ENCODE results near the gene VPS13D.
"Not testable (repeated sequence)": the region's sequence is repeated elsewhere in the genome, so short reads cannot be mapped to it uniquely, and the experiment has no call there.

VPS13D gene

DNA sequence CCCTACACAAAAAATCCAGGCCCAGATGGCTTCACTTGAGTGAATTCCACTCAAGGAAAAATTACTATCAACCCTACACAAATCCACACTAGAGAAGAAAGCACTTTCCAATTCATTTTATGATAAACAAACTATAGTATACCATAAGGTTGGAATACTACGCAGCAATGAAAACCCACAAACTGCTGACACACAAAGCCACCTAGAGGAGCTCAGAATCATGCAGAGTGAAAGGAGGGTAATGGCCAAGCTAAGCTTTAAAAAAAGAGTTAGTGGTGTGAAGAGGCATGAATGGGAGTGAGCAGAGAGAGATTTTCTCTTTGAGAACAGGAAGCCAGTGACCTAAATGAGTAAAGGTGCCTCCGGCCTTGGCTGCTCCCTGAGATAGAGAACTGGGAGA, 294.4 kb downstream of the VPS13D start:
- DNase-seq: no peak

DNA sequence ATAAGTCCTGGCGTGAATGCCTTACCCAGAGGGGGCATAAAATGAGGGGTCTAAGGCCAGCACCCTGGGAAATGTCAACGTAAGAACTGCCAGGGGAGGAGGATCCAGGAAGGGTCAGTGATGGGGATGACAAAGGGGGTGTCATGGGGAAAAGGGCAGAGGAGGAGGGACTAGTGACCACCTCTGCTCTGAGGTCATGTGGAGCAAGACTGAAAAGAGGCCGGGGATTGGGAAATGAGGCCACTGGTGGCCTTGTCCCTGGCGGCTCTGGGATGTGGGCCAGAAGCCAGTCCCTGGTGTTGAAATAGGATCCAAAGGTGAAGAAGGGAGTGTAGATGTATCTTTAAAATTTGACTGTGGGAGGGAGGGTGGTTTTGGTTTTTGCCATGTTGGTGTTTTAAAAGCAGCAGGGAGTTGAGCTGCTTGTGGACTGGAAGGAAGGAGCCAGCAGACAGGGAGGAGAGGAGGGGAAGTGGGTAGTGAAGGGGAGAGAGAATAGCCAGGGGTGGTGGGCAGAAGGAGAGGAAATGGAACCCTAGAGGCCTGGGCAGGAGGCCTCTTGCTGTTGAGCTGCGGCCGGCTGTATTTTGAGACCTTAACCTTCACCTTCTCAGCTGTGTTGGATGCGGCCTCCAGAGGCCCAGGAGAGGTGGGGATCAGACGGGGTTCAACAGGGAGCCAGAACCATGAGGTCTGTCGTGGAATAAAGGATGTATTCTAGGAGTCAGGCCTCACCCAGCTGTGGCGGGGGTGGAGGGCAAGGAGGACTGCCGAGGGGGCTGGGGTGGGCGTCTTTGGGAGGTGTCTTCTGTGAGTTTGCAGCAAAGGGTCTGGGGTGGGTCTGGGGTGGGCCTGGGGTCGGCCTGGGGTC, 295.7 kb downstream of the VPS13D start:
- no peak for DNase-seq

DNA sequence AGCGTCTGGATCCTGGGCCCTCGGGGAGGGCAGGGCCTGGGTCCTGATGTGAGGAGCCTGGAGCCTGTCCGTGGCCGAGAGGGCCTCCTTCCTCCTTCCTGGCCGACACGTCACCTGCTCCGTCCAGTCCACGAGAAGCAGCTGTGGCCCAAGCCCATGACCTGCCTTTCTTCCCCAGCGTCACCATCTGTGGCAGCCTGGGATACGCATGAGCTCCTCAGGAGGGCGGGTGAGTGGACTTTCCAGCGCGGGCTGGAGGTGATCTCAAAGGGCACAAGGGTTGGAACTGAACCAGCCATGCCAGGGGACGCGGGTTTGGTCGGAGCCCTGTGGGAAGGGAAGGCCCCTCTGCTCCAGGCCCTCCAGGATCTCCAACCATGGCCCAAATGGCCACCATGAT, 297.7 kb downstream of the VPS13D start:
- no peak for DNase-seq

DNA sequence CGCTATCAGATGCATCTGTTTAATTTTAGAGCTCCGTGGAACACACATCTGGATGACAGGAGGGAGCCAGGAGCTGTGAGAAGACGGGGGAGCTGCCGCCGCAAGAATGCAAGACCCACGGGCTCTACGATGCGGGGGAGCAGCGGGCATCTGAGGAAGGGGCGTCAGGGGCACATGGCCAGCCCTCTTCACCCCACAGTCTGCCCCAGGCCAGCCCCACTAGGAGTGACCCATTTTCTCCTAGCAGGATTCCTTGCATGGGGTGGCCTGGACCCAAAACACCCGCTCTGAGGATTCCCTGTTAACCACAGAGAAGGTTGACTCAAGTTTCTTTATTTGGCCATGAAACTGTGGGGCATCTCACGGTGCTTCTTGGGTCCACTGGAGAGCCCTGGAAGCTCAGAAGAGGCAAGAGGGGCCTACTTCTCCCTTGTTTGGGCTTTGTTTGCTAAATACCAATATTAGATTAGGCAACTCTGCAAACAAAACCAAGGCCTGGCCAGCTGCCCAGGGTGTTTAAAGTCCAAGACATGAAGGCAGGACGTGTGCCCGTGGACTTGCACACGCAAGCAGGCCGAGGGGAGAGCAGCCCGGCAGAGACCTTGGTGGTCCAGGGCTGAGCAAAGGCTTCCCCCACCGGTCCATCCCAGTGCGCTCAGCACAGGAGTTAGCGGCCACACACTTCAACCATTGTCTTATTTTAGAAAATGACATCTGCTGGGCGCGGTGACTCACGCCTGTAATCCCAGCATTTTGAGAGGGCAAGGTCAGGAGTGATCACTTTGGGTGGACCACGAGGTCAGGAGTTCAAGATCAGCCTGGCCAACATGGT, 298.4 kb downstream of the VPS13D start:
- DNase-seq: no peak

DNA sequence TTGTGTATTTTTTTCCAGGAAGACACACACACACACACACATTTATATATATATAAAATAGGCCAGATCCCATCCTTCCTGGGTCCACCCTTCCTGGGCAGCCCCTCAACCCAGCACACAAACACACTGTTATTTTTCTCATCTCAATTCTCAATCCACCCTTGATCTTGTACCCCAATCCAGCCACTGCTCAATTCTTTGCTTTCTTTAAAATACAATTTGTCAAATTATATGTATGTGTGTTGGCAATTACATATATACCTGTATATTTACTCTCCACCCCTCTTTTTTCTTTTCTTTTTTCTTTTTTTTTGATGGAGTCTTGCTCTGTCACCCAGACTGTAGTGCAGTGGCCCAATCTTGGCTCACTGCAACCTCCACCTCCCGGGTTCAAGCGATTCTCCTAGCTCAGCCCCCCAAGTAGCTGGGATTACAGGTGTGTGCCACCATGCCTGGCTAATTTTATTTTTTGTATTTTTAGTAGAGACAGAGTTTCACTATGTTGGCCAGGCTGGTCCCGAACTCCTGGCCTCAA, 299.9 kb downstream of the VPS13D start:
- DNase-seq: no peak

DNA sequence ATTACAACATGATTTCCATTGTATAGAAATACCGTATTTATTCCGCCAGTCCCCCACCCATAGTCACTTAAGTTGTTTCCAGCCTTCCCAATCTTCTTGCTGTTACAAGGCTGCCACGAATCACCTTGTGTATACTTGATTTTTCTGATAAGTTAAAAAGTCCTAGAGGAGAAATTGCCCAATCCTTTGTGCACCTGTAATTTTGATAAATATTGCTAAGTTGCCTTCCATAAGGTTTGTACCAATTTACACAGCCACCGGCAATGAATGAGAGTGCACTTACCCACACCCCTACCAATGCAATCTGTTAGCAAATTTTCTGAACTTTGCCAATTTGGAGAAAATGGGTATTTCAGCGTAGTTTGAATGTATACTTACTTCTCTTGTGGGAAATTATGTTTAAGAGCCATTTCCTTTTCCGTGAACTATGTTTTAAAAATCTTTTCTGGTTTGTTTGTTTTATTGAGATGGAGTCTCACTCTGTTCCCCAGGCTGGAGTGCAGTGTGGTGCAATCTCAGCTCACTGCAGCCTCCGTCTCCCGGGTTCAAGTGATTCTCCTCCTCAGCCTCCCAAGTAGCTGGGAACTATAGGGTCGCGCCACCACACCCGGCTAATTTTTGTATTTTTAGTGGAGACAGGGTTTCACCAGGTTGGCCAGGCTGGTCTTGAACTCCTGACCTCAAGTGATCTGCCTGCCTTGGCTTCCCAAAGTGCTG, 300.8 kb downstream of the VPS13D start:
- no peak for DNase-seq

DNA sequence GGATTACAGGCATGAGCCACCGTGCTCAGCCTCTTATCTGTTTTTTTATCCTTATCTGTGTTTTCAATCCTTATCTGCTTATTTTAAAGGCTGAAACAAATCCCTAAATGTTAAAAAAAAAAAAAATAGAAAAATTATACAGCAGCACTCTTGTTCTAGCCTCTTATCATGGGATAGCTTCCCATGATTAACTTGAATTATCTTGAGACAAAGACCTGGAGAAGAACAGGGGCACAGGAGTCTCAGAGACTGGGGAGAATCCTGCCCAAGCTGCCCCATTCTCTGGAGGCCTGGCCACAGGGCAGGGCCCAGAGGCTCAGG, 301.3 kb downstream of the VPS13D start:
- no peak for DNase-seq

DNA sequence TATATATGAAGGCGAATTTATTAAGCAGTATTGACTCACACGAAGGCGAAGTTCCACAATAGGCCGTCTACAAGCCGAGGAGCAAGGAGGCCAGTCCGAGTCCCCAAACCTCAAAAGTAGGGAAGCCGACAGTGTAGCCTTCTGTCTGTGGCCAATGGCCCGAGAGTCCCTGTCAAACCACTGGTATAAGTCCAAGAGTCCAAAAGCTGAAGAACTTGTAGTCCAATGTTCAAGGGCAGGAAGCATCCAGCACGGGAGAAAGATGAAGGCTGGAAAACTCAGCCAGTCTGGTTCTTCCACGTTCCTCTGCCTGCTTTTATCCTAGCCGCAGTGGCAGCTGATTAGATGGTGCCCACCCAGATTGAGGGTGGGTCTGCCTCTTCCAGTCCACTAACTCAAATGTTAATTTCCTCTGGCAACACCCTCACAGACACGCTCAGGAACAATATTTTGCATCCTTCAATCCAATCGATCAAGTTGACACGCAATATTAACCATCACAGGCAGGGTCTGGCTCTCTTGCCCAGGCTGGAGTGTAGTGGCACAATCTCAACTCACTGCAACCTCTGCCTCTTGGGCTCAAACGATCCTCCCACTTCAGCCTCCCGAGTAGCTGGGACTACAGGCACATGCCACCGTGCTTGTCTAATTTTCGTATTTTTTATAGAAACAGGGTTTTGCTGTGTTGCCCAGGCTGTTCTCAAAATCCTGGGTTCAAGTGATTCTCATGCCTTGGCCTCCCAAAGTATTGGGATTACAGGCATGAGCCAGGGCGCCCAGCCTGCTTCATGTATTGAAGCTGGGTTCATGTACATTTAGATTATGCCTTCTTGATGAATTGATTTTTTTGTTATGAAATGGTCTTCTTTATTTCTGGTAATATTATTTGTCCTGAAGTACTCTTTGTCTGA, 302.8 kb downstream of the VPS13D start:
- DNase-seq: no peak

DNA sequence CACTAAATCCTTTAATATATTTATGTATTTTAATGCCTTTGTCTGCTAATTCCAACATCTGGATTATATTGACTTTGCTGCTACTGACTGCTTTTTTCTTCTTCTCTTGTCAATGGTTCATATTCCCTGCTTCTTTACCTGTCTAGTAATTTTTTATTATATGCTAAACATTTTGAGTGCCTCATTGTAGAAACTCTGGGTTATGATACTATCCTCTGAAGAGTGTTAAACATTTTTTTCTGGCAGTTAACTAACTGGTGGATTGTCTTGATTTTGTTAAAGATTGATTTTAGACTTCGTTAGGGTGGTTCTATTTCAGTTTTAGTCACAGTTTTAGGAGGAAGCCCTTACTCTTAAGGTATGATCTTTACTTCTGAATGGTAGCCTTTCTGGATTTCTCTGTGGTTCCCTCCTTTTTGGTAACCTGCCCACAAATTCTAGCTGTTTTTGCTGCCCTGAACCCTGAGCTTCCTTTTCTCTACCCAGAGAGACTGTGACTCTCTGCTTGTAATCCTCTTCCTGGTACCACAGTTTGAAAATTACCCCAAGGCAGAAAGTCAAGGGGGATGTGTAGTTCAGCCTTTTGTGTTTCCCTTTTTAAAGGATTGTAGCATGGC, 306.3 kb downstream of the VPS13D start:
- no peak for DNase-seq

DNA sequence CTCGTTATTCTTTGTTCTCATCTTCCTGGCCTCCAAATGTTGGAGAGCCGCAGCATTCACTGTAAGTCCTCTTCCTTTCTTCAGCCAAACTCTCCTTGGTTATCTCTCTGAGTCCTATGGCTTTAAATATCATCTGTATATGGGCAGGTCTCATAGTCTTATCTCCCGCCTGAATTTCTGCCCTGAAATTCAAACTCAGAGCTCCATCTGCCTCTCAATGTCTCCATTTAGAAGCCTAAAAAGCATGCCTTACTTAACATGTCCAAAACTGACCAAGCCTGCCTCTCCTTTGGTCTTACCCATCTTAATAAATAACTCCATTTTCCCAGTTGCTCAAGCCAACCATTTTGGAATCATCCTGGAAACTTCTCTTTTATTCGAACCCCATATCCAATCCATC, 307.5 kb downstream of the VPS13D start:
- DNase-seq: no peak

DNA sequence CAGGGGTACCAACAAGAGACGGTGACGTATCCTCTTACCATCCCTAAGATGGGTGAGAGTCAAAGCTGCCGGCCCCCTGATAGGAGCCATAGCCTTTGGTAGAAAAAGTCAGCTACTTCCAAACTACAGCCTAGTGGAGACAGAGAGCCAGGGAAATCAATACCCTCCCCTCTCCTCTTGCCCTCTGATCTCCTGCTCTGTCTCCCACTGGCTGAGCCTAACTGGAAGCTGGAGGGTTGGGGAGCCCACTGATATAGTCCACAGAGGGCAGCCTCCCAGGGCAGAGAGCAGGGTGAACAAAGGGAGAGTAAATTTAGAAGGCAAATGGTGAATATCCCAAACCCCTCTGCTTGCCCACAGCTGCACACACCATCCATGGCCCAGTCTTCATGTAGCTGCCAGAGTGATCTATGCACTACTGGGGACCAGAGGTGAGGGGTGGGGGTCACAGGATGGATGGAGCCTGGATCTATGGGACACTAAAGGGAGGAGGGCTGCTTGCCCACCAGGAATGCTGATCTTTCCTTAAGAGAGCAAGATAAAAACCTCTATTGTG, 308.2 kb downstream of the VPS13D start:
- no peak for DNase-seq

DNA sequence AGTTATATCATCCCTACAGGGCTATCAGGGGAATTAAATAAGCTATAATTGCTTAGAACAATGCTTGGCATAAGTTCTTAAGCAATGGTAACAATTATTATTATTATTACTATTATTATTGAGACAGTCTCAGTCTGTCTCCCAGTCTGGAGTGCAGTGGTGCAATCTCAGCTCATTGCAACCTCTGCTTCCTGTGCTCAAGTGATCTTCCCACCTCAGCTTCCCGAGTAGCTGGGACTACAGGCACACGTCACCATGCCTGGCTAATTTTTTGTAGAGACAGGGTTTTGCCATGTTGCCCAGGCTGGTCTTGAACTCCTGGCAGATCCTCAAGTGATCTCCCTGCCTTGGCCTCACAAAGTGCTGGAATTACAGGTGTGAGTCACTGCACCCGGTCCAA, 308.7 kb downstream of the VPS13D start:
- DNase-seq: not testable (repeated sequence)

DNA sequence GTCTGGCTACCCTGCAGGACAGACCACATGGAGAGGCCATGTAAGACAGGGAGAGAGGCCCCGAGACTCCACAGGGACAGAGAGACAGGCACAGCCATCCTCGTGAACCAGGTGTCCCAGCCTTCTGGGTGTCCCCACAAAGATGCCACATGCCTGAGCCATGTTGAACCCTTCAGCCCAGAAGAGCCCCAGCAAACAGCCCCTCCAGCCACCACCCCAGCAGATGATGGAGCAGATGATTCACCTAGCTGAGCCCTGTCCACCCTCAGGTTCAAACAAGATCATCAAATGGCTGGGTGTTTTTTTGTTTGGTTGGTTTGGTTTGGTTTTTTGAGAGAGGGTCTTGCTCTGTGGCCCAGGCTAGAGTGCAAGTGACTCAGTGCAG, 309.5 kb downstream of the VPS13D start:
- no peak for DNase-seq

DNA sequence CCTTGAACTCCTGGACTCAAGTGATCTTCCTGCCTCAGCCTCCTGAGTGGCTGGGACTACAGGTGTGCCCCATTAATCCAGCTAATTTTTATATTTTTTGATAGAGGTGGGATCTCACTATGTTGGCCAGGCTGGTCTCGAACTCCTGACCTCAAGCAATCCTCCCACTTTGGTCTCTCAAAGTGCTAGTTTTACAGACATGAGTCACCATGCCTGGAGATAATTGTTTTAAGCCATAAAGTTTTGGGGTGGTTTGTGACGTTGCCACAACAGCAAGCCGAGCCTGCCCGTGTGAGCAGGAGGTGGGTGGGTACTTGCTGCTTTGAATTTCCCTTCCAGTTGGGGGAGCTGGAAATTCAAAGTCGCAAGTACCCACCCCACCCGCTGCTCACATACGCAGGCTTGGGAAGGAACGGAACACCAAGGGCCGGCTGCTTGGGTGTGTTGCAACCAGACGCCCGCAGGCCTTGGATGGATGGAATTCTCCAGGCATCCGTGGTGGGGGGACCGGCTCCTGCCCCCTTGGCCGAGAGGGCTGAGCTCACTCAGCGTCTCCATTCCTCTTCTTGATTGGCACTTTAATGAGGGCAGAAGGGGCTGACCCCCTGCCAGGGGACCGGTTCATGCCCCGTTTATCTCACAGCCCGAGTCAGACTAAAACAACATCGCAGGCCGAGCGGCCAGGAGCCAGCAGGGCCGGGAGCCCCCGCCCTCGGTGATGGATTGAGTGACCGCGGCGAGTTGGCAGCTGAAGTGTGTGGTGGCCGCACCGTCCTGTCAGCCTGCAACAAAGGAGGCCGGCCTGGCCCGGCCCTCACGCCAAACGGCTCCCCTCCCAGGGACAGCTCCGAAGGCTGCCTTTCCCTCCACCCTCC, 310.1 kb downstream of the VPS13D start:
- DNase-seq: peak; percentile 28

DNA sequence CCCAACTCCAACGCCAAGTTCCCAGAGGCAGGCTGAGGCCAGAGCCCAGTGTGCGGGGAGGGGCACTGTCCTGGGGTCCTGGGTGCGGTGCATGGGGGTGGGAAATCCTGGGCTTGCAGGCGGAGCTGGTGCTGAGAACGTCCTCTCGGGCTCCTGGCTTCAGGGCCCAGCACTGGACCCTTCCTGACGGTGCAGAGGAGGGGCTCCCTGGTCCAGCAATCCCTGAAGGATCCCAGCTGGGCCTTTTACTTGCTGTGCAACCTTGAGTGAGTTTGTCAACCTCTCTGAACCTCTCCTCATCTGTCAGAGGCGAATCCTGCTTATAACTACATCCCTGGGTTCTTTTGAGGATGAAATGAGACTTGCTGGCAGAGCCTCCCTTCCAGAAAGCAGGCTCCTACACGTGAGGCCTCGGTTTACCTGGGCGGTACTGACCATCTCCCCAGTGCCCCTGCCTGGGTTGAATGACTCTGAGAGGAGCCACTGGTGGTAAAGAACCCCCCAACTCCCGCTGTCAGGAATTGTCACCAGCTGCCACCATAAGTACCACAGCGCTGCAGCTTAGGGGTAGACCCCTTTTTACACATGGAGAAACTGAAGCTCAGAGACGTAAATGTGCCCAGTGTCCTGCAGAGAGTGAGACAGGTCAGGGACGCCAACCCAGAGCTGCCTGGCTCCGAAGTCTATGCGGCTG, 310.9 kb downstream of the VPS13D start:
- DNase-seq: no peak

DNA sequence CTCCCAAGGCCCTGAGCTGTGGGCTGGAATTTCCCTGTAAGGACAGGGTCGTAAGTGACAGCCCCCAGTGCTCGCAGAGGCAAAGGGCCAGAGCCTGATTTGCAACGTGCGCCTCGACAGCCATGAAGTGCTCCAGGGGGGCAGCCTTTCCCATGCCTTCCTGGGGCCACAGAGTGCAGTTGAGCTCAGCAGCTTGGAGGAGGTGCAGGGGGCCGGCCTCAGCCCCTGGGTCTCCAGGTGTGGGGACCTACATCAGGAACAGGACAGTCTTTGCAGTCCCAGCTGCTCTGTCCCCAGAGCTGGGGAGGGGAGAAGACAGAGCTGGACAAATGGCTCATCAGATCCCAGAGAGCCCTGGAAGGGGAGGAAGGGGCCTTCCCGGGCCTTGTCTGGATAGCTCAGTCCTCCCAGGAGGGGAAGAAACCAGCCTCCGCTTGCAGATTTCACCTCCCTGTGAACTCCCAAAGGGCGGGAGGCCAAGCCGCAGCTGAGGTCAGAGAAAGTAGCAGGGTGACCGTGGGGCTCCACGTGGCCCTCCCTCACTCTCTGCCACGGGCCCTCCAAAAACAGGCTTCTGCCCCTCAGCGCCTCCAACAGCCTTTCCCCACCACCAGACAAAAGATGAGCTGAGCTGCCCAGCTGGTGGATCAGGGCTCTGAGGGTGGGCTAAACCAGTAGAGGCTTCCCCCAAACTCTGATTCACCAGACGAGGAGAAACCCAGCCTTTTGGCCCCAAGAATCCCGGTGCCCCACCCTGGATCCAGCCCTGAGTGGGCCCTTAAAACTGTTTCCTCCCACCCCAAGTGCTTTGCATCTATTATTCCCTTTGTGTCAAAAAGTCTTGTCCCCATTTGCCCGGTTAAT, 311.7 kb downstream of the VPS13D start:
- no peak for DNase-seq

DNA sequence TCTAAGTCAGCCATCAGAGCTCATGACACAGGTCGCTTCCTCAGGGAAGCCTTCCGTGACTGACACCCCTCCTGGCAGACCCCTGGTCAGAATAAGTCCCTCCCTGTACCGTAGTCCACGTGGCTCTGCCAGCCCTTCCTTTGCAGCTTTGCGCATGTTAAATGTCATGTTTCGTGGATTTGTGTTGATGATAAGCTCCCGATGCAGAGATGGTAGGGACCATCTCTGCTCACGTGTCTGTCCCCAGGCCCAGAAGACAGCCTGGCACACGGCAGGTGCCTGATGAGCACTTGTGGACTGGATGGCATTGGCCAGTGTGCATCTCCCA, 312.3 kb downstream of the VPS13D start:
- DNase-seq: no peak

DNA sequence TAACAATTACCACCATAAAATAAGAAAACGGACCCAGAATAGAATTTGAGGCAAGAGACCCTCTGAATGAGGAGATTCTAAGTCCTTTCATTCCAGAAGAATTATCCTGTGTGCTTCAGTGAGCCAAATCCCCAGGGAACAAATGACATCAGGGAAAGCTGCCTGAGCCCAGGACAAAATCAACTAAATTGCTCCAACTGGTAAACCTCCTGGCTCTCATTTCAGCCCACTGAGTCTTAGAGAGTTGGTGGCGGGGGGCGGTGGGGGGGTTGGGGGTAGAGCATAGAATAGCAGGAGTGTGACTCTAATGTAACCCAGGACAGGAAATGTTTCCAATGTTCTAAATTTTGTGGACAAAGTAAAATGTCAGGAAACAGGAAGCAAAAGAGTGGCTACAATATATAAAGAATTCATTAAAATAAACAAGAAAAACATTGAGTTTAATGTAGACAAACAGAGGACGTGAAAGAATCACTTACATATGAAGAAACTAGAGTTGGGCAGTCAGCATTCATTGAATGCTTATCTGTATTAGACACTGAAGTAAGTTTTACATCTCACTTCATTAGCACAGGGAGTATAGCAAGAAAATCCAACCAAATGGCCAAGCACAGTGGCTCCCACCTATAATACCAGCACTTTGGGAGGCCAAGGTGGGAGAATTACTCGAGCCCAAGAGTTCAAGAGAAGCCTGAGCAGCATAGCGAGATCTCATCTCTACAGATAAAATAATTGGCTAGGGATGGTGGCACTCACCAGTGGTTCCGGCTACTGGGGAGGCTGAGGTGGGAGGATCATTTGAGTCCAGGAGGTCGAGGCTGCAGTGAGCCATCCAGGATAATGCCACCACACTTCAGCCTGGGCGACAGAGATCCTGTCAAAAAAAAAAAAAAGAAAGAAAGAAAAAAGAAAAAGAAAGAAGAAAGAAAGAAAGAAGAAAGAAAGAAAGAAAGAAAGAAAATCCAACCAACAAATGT, 313.1 kb downstream of the VPS13D start:
- DNase-seq: no peak

Data from NCI-H146 (cell line).